Activated CD4-positive, alpha-beta T cell treated with anti-CD3 and anti-CD28 coated beads, Interleukin-10, Interleukin-2, amounts not matched to agents 100 ng/mL and 50 ng/mL, durations not matched to agents 16 hours and 8 hours (primary cell): ENCODE data around the gene NDST4.

Experiments
- DNase-seq: peaks from one replicate; pipeline ENCODE4 v3.0.0-alpha.2; 2020

The NDST4 gene

DNA sequence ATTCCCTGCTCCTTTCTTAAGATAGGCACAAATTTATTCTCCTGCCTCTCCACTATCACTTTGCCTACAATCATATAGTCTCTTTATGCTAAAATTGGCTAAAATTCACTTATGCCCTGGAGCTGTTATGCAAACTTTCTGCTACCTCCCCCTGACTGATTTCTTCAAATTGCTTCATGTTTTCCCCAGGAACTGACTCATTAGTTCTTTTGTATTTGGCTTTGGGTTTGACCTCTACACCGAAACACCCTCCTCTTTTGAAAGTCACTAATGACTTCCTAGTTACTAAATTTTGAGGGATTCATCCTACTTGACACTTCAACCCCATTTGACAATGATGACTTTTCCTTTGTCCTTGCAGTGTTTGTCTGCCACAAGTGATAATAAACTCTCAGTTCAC lies 222.6 kb downstream of the NDST4 start:
- DNase-seq: no peak

DNA sequence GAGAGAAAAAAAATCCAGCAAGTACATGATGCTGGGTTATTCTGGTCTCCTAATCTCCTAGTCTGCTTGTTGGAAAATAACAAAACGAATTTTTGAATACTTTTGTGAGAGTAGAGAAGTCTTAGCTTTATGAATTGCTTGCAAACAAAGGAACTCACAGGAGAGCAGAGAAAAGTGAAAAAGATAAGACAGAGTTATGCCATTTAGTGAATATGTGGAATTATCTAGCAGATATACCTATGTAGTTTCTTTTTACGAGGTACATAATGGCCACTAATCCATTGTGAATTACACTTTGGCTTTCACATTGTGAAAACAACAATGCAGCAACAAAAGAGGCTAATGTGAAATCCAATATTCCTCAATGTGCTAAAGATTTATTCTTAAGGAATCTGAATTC lies 226.7 kb downstream of the NDST4 start:
- DNase-seq: no peak

DNA sequence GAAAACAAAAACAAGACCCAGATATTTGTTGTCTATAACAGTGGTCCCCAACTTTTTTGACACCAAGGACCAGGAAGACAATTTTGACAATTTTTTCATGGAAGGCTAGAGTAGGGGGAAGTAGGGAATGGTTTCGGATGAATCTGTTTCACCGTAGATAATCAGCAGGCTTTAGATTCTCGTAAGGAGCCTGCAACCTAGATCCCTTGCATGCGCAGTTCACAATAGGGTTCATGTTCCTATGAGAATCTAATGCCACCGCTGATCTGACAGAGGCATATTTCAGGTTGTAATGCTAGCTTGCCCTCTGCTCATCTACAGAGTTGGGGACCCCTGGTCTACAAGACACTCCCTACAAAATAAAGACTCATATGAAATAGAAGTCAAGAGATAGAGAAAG lies 229.8 kb downstream of the NDST4 start:
- DNase-seq: no peak

DNA sequence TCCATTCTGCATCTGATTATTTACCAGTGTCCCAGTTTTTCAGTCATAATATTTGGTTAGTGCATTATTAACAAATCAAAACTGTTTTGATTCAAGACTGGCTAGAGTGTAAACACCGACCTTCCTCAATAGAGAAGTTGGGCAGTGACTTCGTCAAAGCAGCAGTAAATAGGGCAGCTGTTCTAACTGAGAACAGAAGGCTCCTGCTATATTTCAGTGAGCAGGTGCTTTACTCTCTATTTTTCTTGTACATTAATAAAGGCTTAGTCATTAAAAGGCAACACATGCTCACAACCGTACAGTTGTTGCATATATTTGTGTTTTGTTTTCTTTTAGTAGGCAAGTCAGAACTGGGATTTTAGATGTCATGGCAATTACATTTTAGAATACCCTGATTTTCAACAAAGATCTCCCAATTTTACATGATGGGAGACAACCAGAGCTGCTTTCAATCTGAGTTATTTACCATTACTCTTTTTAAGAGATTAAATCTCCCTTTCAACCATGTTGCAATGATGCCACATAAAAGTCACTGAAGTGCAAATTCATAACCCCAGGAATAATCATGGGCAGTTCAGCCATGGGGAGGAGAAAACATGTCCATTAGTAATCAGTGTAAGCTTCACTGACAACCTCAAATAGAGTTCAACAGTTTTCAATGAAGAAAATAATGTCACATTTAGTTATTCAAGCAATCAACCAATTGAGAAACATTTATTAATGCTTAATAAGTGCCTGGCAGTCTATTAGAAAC lies 233.3 kb downstream of the NDST4 start:
- DNase-seq: no peak

DNA sequence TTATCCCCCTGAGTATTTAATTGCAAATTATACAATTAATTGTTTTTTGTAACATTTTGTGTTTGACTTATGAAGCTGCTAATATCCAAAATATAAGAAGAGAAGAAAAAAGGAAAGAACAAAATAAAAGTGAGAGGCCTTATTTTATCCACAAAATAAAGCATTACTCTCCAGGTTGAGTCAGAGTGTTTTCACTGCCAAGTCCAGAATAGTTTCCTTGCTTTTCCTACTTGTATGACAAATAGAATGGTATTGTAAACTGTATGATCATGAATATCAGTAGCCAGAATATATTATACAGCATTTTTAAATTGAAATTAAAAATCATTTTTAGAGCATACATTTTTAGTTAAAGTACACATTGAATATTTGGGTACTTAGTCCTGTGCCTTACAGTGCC lies 237.8 kb downstream of the NDST4 start:
- no peak for DNase-seq

DNA sequence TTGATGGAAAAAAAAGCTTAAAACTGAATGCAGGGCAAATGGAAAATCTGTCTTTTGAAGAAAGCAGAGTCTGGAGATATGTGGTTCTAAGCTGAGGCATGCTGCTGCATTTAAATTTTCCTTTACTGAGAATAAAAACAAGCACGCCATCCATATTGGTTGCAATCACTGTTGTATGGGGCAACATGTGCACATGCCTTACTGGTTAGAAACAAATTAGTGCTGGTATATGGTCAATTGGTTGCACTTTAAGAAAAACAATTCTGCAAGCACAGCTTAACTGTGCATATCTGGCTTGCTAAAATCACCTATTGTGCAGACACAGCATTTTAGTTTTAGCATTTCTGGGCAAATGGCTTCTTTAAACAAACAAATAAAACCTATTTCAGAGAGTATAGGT lies 239.1 kb downstream of the NDST4 start:
- no peak for DNase-seq

DNA sequence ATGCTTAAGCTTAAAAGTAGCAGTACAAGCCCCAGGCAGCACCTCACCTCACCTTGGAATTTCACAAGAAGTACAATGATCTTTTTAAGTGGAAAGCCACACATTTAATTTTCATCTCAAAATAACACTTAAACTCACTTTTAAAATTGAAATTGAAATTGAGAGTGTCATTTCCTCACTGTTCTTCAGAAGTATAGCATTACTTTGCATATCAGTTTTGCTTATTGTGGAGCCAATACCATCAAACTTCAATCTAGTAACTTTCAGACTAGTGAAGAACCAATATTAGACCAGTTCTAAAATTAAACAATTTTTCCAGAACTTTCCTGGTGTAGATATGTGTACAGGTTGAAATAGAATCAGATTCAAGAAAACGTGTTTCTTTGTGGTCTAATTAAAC lies 242.4 kb downstream of the NDST4 start:
- no peak for DNase-seq

DNA sequence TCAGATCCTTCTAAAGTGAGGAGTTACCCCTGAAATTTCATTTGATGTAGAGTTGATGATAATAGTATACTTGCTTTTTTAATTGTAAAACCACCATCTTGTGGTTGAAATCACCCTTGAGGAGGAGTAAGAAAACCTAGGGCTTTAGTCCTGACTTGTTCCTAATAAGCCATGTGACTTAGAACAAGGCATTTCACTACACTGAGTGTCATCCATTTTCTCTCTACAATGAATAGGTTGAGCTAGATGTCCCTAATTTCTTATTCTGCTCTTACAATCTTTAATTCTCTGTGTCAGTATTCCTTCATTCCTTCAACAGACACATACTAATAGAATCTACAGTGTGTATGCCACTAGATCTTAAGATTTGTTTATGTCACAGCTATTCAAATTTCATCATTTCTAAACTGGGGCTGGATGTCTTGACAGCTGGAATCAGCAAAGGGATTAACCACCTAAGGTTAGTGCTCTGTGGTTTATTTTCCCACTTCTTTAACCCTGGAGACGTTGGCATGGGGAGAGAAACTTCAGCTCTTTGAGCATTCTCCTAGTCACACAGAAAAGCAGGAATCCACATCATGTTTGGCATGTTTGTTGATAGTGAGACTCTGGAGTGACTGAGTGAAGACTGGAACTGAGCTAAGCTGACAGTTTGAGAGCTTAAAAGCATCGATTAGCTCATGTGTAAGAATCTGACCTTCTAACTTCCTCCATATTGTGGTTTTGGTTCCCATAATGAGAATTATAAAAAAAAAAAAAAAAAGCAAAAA lies 246.3 kb downstream of the NDST4 start:
- DNase-seq: no peak

DNA sequence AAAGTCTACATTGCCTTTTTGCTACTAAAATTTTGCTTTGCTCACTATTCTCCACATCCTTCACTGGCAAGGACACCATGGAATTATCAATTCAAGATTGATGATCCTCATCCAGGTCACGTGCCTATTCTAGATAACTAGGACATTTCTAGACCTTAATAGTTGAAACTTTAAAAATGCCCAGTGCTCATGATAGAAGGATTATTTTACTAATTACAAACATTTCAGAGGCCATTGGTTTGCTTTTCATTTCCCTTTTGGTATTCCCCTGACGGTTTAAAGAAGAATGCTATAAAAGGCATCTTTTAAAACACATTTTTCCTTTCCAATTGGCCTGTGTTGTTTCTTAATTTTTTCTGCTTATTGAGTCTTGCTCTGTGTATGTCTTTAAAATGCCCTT lies 249.4 kb downstream of the NDST4 start:
- DNase-seq: no peak

DNA sequence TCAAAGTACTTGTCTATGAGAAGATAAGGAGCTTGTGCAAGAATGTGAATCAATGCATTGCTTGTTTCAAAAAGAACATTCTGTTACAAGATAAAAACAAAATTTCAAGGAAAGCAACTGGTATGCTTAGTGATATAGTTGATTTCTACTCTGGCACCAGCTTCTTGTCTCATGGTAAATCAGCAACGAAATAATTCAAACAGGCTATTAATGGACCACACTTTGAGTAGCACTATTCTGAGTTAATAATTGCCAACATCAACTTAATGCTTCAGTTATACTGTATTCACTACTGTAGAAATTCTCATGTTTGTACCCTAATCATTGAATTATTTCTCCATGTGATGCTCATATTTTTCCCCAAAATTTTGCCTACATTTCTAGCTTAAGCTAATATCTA lies 252.6 kb downstream of the NDST4 start:
- no peak for DNase-seq

DNA sequence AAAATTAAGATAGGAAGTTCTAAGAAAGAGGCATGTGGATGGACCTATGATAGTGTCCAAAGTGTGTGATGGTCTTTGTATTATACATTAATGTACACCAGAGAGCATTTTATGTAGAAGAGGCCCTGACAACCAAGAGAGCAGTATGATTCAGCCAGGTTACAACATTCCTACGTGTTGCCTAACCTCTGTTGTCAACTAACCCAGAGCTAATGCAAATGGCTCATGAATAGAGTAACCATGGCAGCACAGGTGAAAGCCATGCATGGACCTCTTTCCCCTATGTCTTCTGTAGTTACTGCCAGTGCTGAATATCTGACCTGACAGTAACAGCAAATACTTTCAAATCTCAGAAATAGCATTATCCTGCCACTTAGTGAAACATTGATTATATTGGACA lies 255.6 kb downstream of the NDST4 start:
- no peak for DNase-seq

DNA sequence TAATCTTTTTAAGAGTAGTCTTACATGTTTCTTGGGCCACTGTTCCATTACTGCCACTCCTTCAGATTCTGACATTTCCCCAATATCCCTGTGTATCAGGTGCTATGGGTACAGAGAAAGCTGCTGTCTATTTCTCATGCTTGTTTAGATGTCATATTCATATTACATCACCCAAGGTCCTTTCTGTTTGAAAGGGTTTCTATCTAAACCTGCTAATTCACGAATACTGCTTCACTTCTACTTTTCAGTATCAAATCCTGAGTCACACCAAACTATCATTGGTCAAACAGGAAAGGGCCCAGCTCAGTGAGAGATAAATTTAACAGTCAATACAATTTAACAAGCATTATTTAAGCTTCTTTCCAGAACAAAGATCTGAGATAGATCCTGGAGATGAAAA lies 273.4 kb downstream of the NDST4 start:
- no peak for DNase-seq

DNA sequence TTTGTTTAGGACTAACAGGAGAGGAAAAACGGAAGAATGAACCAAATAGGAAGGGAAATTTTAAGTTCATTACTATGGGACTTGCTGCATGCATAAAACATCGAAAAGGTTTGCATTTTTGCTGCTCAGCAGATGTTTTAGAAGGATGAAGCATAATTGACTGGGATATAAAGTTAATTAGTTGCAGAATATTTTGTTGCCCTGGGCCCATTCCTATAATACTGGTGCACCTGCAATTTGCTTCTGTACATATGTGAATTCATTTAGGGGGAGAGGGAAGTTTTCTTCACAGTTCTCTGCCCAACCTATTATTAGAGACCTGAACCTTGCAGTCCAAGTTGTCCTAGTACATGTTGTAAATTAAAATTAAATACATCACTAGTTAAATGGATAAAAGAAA lies 282.8 kb downstream of the NDST4 start:
- DNase-seq: no peak

DNA sequence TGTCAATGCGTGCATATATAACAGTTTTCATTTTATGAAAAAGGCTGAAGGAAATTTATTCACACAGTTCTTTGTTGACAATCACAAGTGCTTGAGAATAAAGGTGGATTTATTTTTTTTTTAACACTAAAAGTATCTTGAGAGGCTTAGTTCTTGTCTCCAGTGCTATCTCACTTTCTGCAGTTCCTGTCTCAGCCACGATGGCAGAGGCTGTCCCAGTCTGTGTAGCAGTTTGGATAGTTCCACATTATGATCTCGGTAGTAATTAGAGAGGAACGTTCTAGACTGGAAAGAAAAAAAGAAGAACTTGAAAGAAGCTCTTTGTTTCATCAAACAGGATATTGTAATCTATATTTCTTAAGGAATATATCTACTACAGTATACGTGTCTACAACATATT lies 285.8 kb downstream of the NDST4 start:
- no peak for DNase-seq

DNA sequence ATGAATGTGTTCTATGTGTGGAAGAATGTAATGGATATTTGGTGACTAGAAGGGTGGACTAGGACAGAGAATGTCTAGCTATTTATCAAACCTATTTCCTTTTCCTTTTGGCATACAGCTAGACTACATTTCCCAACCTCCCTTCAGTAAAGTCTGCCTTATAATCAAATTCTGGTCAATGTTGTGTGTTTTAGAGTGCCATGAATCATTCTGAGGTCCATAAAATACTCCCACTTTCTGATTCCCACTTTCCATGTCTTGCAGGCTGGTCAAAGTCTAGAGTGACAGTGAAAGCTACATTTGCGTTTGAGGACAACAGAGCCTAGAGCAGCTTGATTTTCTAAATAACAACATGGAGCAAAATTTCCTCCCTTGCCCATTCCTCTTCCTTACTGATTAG lies 297.7 kb downstream of the NDST4 start:
- no peak for DNase-seq

DNA sequence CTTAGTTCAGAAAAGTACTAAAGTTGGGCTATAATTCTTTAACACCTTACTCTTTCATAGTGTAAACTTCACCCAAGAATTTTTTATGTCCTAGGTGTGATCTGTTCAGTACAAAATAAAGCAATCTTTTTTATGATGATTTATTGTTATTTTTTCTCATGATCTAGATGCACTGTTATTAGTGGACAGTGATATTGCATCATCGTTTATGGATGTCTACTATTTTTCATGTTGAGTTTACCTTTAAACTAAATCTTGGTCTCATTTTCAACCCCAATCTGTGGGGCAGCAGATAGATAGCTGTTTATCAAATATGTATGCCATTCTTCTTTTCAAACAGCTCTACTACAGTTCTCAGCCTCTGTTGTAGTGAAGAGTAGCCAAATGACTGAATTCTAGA lies 299.5 kb downstream of the NDST4 start:
- DNase-seq: no peak

DNA sequence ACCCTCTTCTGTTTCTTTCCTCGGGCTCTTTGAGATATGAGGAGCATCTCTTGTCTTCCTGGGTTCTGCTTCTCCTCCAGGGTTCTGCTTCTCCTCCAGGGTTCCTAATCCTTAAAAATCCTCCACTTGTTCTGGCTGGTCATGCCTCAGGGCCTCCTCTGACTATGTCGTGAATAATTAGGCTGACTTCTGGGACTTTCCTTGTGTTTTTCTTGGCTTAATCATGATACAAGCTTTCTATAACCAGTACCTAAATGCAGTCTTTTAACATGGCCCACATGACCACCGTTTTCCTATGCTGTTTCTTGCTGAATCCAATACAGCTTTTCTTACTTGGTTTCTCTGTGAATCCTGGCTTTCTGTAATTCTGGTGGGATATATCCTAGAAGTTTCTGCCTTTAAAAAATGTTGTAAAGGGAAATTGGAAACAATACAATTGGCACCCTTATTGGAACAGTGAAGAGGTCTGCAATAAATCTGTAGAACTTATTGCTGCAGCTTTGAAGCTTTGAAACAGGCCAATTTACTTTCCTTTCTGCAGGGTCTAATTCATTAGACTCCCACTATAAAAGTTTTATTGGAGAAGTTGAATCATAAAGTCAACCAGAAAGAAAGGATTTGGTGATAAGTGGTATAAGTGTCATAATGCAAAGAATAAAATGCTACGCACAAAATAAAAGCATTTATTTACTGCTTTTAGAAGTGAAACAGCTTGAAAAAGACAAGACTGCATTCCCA lies 301.7 kb downstream of the NDST4 start:
- DNase-seq: no peak

DNA sequence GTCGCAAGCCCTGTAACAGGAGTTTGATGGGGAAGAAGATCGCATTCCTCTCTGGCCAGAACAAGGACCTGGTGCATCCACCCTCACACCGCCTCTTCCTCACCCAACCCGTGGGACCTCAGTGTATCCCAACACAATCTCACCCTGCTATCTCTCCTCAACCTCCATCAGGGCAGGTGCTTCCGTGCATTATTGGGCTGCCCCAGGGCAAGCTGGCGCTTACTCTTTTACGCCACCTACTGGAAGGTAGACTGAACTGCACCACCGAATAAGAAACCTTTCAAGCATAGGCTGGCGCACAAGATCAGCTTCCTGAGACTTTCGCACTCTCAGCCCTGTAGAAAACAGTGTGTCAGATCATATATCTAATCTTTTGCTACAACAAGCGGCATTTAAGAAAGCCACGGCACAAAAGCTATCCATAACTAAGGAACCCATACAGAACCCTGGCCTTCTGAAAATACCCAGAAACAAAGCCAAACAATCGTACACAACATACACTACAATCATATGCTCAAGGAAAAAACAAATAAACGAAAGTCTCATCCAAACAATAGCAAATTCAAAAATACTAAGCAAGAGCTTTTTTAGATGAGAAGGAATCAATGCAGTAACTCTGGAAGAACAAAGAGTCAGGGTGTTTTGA lies 305.5 kb downstream of the NDST4 start:
- peak; percentile 64 for DNase-seq

DNA sequence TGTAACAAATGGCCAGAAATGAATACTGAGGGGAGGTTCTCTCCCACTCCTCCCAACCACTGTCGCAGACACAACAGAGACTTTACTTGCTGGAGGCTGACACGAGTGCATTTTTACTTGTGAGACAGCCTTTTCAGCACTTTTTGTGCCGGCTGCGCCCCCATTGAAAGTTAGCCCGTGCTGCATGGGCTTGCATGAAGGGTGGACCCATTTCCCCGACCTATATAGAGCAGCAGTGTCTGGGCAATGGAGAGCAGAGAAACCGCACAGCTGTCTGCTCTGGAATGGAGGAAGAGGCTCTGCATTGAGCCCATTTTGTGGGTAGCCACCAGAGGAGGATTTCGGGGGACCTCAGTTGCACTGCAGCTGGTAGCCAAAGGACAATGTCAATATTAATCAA lies 306.1 kb downstream of the NDST4 start:
- DNase-seq: no peak

DNA sequence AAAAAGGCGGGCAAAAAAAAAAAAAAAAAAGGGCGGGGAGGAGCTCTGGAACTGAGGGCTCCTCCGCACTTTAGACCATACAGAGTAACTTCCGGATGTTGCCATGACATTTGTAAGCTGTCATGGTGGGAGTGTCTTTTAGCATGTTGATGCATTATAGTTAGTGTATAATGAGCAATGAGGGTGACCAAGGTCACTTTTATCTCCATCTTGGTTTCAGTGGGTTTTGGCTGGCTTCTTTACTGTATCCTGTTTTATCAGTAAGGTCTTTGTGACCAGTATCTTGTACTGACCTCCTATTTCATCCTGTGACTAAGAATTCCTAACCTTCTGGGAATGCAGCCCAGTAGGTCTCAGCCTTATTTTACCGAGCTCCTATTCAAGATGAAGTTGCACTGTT lies 321.4 kb downstream of the NDST4 start:
- no peak for DNase-seq

DNA sequence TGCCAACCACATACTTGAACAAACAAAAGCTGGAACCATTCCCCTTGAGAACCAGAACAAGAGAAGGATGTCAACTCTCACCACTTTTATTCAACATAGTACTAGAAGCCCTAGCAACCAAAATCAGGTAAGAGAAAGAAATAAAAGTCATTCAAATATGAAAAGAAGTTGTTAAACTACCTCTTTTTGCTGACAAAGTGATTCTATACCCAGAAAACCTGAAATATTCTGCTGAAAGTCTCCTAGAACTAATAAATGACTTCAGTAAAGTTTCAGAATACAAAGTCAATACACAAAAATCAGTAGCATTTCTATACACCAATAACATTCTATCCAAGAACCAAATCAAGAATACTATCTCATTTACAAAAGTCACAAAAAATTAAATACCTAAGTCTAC lies 327.9 kb downstream of the NDST4 start:
- DNase-seq: no peak

DNA sequence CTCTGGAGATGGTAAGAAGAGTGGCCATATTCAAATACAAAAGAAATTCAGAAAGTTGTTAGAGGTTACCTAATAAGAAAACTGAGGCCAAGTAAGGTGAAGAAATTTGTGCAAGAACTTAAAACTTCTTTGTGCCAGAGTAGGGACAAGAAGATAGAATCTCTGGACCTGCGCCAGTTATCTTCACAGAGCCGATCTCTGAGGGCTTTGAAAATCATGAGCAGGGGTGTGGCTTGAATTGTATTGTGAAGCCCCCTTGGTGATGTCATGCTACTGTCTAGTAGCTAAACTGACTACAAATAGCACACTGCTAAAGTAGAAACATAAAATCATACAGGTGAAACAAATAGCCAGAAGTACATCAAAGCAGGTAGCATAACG lies 330.2 kb downstream of the NDST4 start:
- DNase-seq: no peak

DNA sequence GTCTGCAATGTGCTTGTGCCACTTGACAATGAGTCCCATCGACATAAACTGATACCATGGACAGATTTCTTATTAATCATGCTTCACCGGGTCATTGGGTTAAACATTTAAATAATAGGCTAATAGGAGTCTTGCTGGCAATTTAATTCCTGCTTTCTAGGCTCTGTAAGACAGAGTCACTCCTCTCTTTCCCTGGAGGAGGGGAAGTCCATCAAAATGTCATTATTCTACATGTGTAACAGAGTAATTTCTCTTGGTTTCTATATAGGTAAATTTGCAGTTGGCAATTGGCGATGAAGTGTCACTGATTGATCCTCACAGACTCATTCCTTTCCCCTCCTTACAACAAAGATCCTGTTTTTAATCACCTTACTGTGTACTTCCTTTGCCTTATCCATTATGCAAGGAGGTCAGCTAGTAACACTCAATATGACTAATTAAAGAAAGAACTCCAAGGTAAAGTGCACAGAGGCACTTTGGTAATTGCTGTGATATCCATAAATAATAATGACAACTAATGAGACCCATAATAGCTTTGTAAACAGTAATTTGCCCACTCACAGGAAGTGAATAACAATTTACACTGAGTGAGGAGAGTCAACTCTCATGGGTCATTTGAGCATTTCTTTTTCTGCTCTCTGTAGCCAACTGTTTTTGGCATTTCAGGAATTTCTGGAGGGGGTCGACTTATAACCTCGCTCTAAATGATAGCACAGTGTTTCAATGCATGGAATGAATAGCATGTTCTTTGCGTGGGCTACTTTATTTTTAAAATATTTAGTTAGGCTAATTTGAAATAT lies 330.8 kb downstream of the NDST4 start:
- no peak for DNase-seq
